K562 (cell line): ENCODE measurements around the gene FABP3.

ENCODE experiments used
- CTCF ChIP-seq, 3 experiments: IDR thresholded peaks in 2 of 3; conservative IDR thresholded peaks in 1 of 3; 2 replicates each; pipeline ENCODE4 v1.5.1; 2011 to 2012; ENCODE audit warnings: low read length in 3 of 3, mild to moderate bottlenecking in 3 of 3, control low read depth in 2 of 3, improper control_type of control experiment in 1 of 3, inconsistent platforms in 1 of 3, low read depth in 1 of 3, mixed read lengths in 1 of 3, moderate library complexity in 1 of 3; ENCODE audit not compliant: insufficient read depth in 2 of 3
- EP300 ChIP-seq: IDR thresholded peaks from 2 replicates; pipeline ENCODE4 v1.6.1; 2012; ENCODE audit warnings: low read length, improper control_type of control experiment
- EZH2 ChIP-seq: IDR thresholded peaks from 2 replicates; pipeline ENCODE4 v1.6.1; 2012; ENCODE audit warnings: low read depth, mild to moderate bottlenecking, inconsistent platforms, low read length, borderline replicate concordance
- JUNB ChIP-seq: fragments of 450-650 bp; formaldehyde crosslinking; conservative IDR thresholded peaks from 2 replicates; pipeline ENCODE4 v1.4.0; 2020; ENCODE audit warnings: mild to moderate bottlenecking
- RFX1 ChIP-seq: fragments of 450-650 bp; IDR thresholded peaks from 2 replicates; pipeline ENCODE4 v1.6.1; 2016; ENCODE audit warnings: mild to moderate bottlenecking, moderate library complexity
- ZC3H11A ChIP-seq: IDR thresholded peaks from 2 replicates; pipeline ENCODE4 v1.6.1; 2012; ENCODE audit warnings: low read depth, low read length, improper control_type of control experiment
- ZNF280B ChIP-seq: fragments of 250-450 bp; sonication (Bioruptor Pico); IDR thresholded peaks from 2 replicates; pipeline ENCODE4 v1.5.1; 2021; ENCODE audit warnings: mild to moderate bottlenecking

- TF ChIP-seq ZNF280B (CRISPR knock-in tag) (no peak), EP300 (no peak), ZC3H11A (no peak), JUNB (CRISPR knock-in tag) (no peak), CTCF (IDR thresholded peaks at IDR 0.05 in 2 of 3, conservative IDR thresholded peaks at IDR 0.05 in 1 of 3; ENCODE audit: insufficient read depth in 2 of 3, low read depth in 1 of 3, low read length in 3 of 3) (no peak), RFX1 (no peak), EZH2 (no peak)
Measured at GRCh38 chr1:31373897-31374486, 1.1 kb upstream of the FABP3 start.
